Measurements from ENCODE around the gene GRIN3B. TPM values are rescaled to one million over a fixed set of nuclear protein-coding genes. Genes with fewer than 3 reads are reported as not detected.

Gene GRIN3B
- total RNA-seq, 1 donor from 2014 or later: not detected

- Histone ChIP-seq H3K4me3 (no peak overlapping the region), H3K27me3 (no peaks in the 10 kb centered on the region), H3K27ac (no peak overlapping the region), H3K4me1 (no peaks in the 10 kb centered on the region), H3K36me3 (peaks cover 0 to 5% of the 10 kb centered on the region in 2 donors), H3K9me3 (peaks cover 26% of the 10 kb centered on the region)
- TF ChIP-seq POLR2AphosphoS5 (IDR thresholded peaks at IDR 0.05; ENCODE audit: insufficient read depth in 1 of 2, low read depth in 1 of 2): no peak
- TF ChIP-seq, protein P1, sequence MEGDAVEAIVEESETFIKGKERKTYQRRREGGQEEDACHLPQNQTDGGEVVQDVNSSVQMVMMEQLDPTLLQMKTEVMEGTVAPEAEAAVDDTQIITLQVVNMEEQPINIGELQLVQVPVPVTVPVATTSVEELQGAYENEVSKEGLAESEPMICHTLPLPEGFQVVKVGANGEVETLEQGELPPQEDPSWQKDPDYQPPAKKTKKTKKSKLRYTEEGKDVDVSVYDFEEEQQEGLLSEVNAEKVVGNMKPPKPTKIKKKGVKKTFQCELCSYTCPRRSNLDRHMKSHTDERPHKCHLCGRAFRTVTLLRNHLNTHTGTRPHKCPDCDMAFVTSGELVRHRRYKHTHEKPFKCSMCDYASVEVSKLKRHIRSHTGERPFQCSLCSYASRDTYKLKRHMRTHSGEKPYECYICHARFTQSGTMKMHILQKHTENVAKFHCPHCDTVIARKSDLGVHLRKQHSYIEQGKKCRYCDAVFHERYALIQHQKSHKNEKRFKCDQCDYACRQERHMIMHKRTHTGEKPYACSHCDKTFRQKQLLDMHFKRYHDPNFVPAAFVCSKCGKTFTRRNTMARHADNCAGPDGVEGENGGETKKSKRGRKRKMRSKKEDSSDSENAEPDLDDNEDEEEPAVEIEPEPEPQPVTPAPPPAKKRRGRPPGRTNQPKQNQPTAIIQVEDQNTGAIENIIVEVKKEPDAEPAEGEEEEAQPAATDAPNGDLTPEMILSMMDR (IDR thresholded peaks at IDR 0.05): no peak
- no peak for TF ChIP-seq POLR2A (IDR thresholded peaks at IDR 0.05)
- intact Hi-C loops (cut with DNase I): no loop called here
- DNase-seq (ENCODE audit: extremely low spot score in 2 of 2): no peak
Measured at GRCh38 chr19:1057176-1057855, 57.1 kb downstream of the GRIN3B start.

DNA sequence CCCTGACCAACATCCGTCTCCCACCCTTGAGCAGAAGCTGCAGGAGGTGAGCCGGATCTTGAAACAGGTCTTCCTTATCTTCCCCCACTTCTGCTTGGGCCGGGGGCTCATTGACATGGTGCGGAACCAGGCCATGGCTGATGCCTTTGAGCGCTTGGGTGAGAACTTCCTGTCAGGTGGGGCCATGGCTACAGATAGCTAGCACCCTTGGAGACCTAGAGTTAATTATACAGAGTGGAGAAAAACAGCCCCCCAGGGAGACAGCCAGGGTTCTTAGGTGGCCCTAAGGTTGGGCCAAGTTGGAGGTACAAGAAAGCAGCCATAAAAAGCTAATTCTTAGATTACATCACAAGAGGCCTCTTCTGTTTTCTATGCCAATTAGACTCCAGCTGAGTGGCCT, 57.9 kb downstream of the GRIN3B start:
- TF ChIP-seq POLR2A (IDR thresholded peaks at IDR 0.05) (no peak), POLR2AphosphoS5 (IDR thresholded peaks at IDR 0.05; ENCODE audit: insufficient read depth in 1 of 2, low read depth in 1 of 2) (no peak)
- TF ChIP-seq, protein P1 (IDR thresholded peaks at IDR 0.05): no peak
- intact Hi-C loops (cut with DNase I): no loop called here
- peaks cover 0 to 5% of the 10 kb centered on the region in 2 donors for H3K36me3 ChIP-seq
- DNase-seq (ENCODE audit: extremely low spot score in 2 of 2): no peak
- H3K27ac ChIP-seq: no peak overlapping the region
- H3K9me3 ChIP-seq: peaks cover 26% of the 10 kb centered on the region
- H3K4me1 ChIP-seq: no peaks in the 10 kb centered on the region
- no peaks in the 10 kb centered on the region for H3K27me3 ChIP-seq
- H3K4me3 ChIP-seq: no peak overlapping the region

Small RNAs within 50 kb of the gene (small RNA-seq; reads per million reads assigned to genes)
- gene RNU6-2: not detected

Other genes with a start within 250 kb of the GRIN3B start
- gene MISP, start 249.3 kb upstream of the GRIN3B start, total RNA-seq: 0.49 TPM
- gene PTBP1, start 203.0 kb upstream of the GRIN3B start, total RNA-seq: 230 TPM
- not detected for gene PLPPR3, start 178.5 kb upstream of the GRIN3B start, total RNA-seq
- not detected for gene AZU1, start 172.6 kb upstream of the GRIN3B start, total RNA-seq
- gene PRTN3, start 159.4 kb upstream of the GRIN3B start, total RNA-seq: not detected
- not detected for gene ELANE, start 148.1 kb upstream of the GRIN3B start, total RNA-seq
- gene CFD, start 140.8 kb upstream of the GRIN3B start, total RNA-seq: 2,325 TPM
- 46.9 TPM for gene MED16, start 107.2 kb upstream of the GRIN3B start, total RNA-seq
- gene RNU6-9, start 106.9 kb upstream of the GRIN3B start, total RNA-seq: not detected
- 41.3 TPM for gene R3HDM4, start 87.2 kb upstream of the GRIN3B start, total RNA-seq
- gene KISS1R, start 83.1 kb upstream of the GRIN3B start, total RNA-seq: not detected
- 10.3 TPM for gene ARID3A, start 74.4 kb upstream of the GRIN3B start, total RNA-seq
- gene WDR18, start 16.1 kb upstream of the GRIN3B start, total RNA-seq: 66.8 TPM
- 130 TPM for gene TMEM259, start 20.7 kb downstream of the GRIN3B start, total RNA-seq
- not detected for gene RNU6-2, start 21.1 kb downstream of the GRIN3B start, total RNA-seq
- gene CNN2, start 26.2 kb downstream of the GRIN3B start, total RNA-seq: 76.1 TPM
- 29.5 TPM for gene ABCA7, start 39.7 kb downstream of the GRIN3B start, total RNA-seq
- gene ARHGAP45, start 66.7 kb downstream of the GRIN3B start, total RNA-seq: 36.8 TPM
- gene POLR2E, start 95.0 kb downstream of the GRIN3B start, total RNA-seq: 83.7 TPM
- gene GPX4, start 103.6 kb downstream of the GRIN3B start, total RNA-seq: 524 TPM
- 54.0 TPM for gene SBNO2, start 173.8 kb downstream of the GRIN3B start, total RNA-seq
- gene STK11, start 205.4 kb downstream of the GRIN3B start, total RNA-seq: 54.5 TPM
- 3.9 TPM for gene CBARP, start 237.6 kb downstream of the GRIN3B start, total RNA-seq
- gene ATP5F1D, start 241.3 kb downstream of the GRIN3B start, total RNA-seq: 154 TPM
- gene MIDN, start 248.2 kb downstream of the GRIN3B start, total RNA-seq: 170 TPM

Data from vagina (tissue), 2 donors.